Duodenal mucosa (tissue), 2 donors: ENCODE measurements around the gene IRAK2.

Experiments
- H3K27ac ChIP-seq: one replicate; pipeline ENCODE4 v1.7.0; 2013; ENCODE audit warnings: low read depth, low read length
- H3K27me3 ChIP-seq, 2 donors: one replicate each; pipeline ENCODE4 v1.7.0; 2013; ENCODE audit warnings: low read length in 2 of 2, control low read depth in 1 of 2; ENCODE audit not compliant: insufficient read depth in 2 of 2, control insufficient read depth in 1 of 2
- H3K36me3 ChIP-seq, 2 donors: one replicate each; pipeline ENCODE4 v1.7.0; 2013; ENCODE audit warnings: low read length in 2 of 2, control low read depth in 1 of 2; ENCODE audit not compliant: insufficient read depth in 2 of 2, control insufficient read depth in 1 of 2
- H3K4me1 ChIP-seq, 2 donors: one replicate each; pipeline ENCODE4 v1.7.0; 2013; ENCODE audit warnings: low read length in 2 of 2, control low read depth in 1 of 2; ENCODE audit not compliant: insufficient read depth in 2 of 2, control insufficient read depth in 1 of 2
- H3K4me3 ChIP-seq, 2 donors: one replicate each; pipeline ENCODE4 v1.7.0; 2013; ENCODE audit warnings: low read length in 2 of 2, low read depth in 1 of 2
- H3K9ac ChIP-seq, 2 donors: one replicate each; pipeline ENCODE4 v1.7.0; 2013; ENCODE audit warnings: low read length in 2 of 2, low read depth in 1 of 2
- H3K9me3 ChIP-seq, 2 donors: one replicate each; pipeline ENCODE4 v1.7.0; 2013; ENCODE audit warnings: low read length in 2 of 2, control low read depth in 1 of 2; ENCODE audit not compliant: control insufficient read depth in 1 of 2

IRAK2 gene

GRCh38 chr3:10187944-10188343 is 23.2 kb downstream of the IRAK2 start:
- Histone ChIP-seq H3K4me3 (no peak overlapping the region), H3K4me1 (peaks cover 36 to 37% of the 10 kb centered on the region in 2 donors)

DNA sequence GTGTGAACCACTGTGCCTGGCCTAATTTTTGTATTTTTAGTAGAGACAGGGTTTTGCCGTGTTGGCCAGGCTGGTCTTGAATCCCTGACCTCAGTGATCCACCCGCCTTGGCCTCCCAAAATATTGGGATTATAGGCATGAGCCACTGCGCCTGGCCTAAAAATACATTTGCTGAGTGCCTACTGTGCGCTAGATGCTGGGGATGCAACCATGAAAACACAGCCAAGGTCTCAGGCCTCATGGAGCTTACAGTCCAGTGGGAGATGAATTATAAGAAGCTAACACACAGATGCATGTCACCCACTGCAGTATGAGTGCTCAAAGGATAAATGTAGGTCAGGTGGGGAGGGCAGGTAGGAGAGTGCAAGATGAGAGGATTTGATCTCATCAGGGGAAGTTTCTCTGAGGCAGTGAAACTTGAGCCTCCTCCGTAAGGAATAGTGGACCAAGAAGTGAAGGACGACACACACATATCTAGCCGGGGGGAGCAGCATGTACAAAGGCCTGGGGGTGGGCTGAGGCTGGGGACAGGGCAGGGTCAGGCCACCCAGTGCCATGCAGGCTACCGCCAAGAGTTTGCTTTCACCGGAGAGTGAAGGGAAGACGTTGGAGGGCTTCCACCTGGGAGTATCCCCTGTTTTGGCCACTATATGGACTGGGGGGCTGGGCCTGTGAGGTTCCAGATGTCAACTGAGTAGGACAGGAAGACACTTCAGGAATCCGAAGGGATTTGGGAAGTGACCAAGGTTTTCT is 24.3 kb downstream of the IRAK2 start:
- H3K9me3 ChIP-seq: no peaks in the 10 kb centered on the region
- no peak overlapping the region for H3K9ac ChIP-seq
- peak overlapping the region; percentile 33 for H3K27ac ChIP-seq
- H3K4me3 ChIP-seq: no peak overlapping the region
- H3K4me1 ChIP-seq: peaks cover 43 to 47% of the 10 kb centered on the region in 2 donors
- H3K27me3 ChIP-seq: no peaks in the 10 kb centered on the region
- no peaks in the 10 kb centered on the region for H3K36me3 ChIP-seq

More at GRCh38 chr3:10187944-10188343, 23.2 kb downstream of the IRAK2 start:
- no peaks in the 10 kb centered on the region for H3K36me3 ChIP-seq
- H3K27me3 ChIP-seq: no peaks in the 10 kb centered on the region
- H3K27ac ChIP-seq: no peak overlapping the region
- no peaks in the 10 kb centered on the region for H3K9me3 ChIP-seq
- no peak overlapping the region for H3K9ac ChIP-seq

- H3K36me3 ChIP-seq: no peaks in the 10 kb centered on the region
- no peaks in the 10 kb centered on the region for H3K9me3 ChIP-seq
- H3K27me3 ChIP-seq: no peaks in the 10 kb centered on the region
- no peak overlapping the region for H3K9ac ChIP-seq
- no peak overlapping the region for H3K4me3 ChIP-seq
- H3K4me1 ChIP-seq: peaks cover 51 to 54% of the 10 kb centered on the region in 2 donors
- peak overlapping the region; percentile 33 for H3K27ac ChIP-seq
Observed at GRCh38 chr3:10189557-10190354, 25.0 kb downstream of the IRAK2 start.

GRCh38 chr3:10192953-10193691 is 28.4 kb downstream of the IRAK2 start:
- H3K27ac ChIP-seq: no peak overlapping the region
- H3K36me3 ChIP-seq: no peaks in the 10 kb centered on the region
- no peak overlapping the region for H3K9ac ChIP-seq
- peaks cover 57 to 61% of the 10 kb centered on the region in 2 donors for H3K4me1 ChIP-seq
- H3K27me3 ChIP-seq: no peaks in the 10 kb centered on the region
- H3K9me3 ChIP-seq: no peaks in the 10 kb centered on the region
- H3K4me3 ChIP-seq: no peak overlapping the region

- no peak overlapping the region for H3K9ac ChIP-seq
Observed at GRCh38 chr3:10193692-10194327, 29.1 kb downstream of the IRAK2 start.

GRCh38 chr3:10194328-10195071 is 29.8 kb downstream of the IRAK2 start:
- Histone ChIP-seq H3K36me3 (no peaks in the 10 kb centered on the region), H3K27me3 (no peaks in the 10 kb centered on the region), H3K4me1 (peaks cover 62 to 66% of the 10 kb centered on the region in 2 donors), H3K9ac (peak overlapping the region in 1 of 2 donors; percentile 8), H3K4me3 (no peak overlapping the region), H3K9me3 (no peaks in the 10 kb centered on the region), H3K27ac (peak overlapping the region; percentile 33)

More at GRCh38 chr3:10193692-10194327, 29.1 kb downstream of the IRAK2 start:
- Histone ChIP-seq H3K4me3 (no peak overlapping the region), H3K36me3 (no peaks in the 10 kb centered on the region), H3K27me3 (no peaks in the 10 kb centered on the region), H3K27ac (no peak overlapping the region), H3K9me3 (no peaks in the 10 kb centered on the region), H3K4me1 (peaks cover 62 to 66% of the 10 kb centered on the region in 2 donors)

DNA sequence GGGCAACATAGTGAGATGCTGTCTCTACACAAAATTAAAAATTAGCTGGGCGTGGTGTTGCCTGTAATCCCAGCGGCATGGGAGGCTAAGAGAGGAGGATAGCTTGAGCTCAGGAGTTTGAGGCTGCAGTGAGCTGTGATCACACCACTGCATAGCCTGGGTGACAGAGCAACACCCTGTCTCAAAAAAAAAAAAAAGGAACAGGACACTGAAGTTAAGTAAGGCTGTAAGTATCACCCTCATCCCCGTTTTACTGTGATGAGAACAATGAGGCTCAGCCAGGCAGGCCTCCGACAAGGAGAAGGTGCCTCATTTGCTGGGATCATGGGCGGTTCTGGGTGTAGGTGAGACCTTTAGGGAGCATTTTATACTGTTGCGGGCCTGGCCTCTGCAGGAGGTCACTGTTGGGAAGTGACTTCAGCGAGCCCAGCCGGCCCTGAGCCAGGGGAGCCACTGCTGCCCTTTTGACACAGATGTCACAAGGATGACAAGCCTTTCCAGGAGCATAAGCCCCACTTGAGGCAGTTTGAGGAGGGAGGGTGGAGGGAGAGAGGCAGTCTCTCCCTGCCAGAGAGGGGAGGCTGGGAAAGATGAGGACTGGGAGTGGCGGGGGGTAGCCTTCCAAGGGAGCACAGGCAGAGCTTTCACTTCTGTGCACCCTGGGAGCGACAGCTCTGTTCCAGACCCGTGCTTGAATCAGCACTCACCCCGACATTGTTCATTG is 30.8 kb downstream of the IRAK2 start:
- Histone ChIP-seq H3K27me3 (no peaks in the 10 kb centered on the region), H3K27ac (no peak overlapping the region), H3K9me3 (no peaks in the 10 kb centered on the region), H3K4me3 (no peak overlapping the region), H3K36me3 (no peaks in the 10 kb centered on the region), H3K4me1 (peaks cover 54 to 59% of the 10 kb centered on the region in 2 donors), H3K9ac (no peak overlapping the region)

GRCh38 chr3:10196389-10197052 is 31.8 kb downstream of the IRAK2 start:
- Histone ChIP-seq H3K9me3 (no peaks in the 10 kb centered on the region), H3K4me1 (peaks cover 51 to 53% of the 10 kb centered on the region in 2 donors), H3K27me3 (no peaks in the 10 kb centered on the region), H3K4me3 (no peak overlapping the region), H3K36me3 (peaks cover 0 to 2% of the 10 kb centered on the region in 2 donors), H3K27ac (no peak overlapping the region), H3K9ac (no peak overlapping the region)
